Esophagus muscularis mucosa (tissue), 4 donors: Measurements from ENCODE around the gene EEF2K. TPM values are rescaled to one million over a fixed set of nuclear protein-coding genes. Genes with fewer than 3 reads are reported as not detected.

Experiments used
- DNase-seq: peaks from one replicate; pipeline ENCODE4 v3.0.0-alpha.2; 2017; ENCODE audit errors: extremely low spot score
- H3K27ac ChIP-seq, 4 donors: fragments of 200-600 bp; sonication (generic); replicated peaks in 1 of 4; 1 replicate in 3 of 4; 2 replicates in 1 of 4; pipeline ENCODE4 v1.5.1; 2016 to 2019; ENCODE audit warnings: mild to moderate bottlenecking in 1 of 4
- H3K27me3 ChIP-seq, 4 donors: fragments of 200-600 bp; sonication (generic); one replicate each; pipeline versions ENCODE4 v1.5.1 to v1.6.0; 2016 to 2019
- H3K36me3 ChIP-seq, 4 donors: fragments of 200-600 bp; sonication (generic); one replicate each; pipeline ENCODE4 v1.5.1; 2016 to 2019
- H3K4me1 ChIP-seq, 4 donors: fragments of 200-600 bp; sonication (generic); one replicate each; pipeline ENCODE4 v1.5.1; 2016 to 2019
- H3K4me3 ChIP-seq, 4 donors: fragments of 200-600 bp; sonication (generic); 1 replicate in 2 of 4; 2 replicates in 2 of 4; pipeline ENCODE4 v1.5.1; 2016 to 2019; ENCODE audit warnings: mild to moderate bottlenecking in 4 of 4, moderate library complexity in 1 of 4
- H3K9me3 ChIP-seq, 4 donors: fragments of 200-600 bp; sonication (generic); 1 replicate in 3 of 4; 2 replicates in 1 of 4; pipeline ENCODE4 v1.5.1; 2016 to 2019
- EP300 ChIP-seq: sonication (generic); formaldehyde crosslinking; IDR thresholded peaks from one replicate; pipeline ENCODE4 v1.6.1; 2017; ENCODE audit warnings: antibody characterized with exemption
- POLR2A ChIP-seq: fragments of 450-650 bp; IDR thresholded peaks from one replicate; pipeline ENCODE4 v1.6.1; 2017; ENCODE audit warnings: antibody characterized with exemption, moderate library complexity, mild to moderate bottlenecking, low read depth
- POLR2AphosphoS5 ChIP-seq, 2 donors: sonication (generic); formaldehyde crosslinking; IDR thresholded peaks; one replicate each; pipeline ENCODE4 v1.6.1; 2017; ENCODE audit warnings: antibody characterized with exemption in 2 of 2
- WGBS: methylation state at CpG from one replicate; pipeline ENCODE4 v1.1.5; 2018; 5-methylcytosine and 5-hydroxymethylcytosine counted together
- intact Hi-C: fragments of 100-400 bp; cut with DNase I; formaldehyde crosslinking; loops from one replicate; pipeline ENCODE4 v1.15.1; 2023
- total RNA-seq, 4 donors: library from RNA; depleted of rRNA; stranded (reverse); fragments of >200 nt; gene quantifications; one replicate each; pipeline versions ENCODE4 v1.1.0 to v1.2.1, GENCODE V29; 2016
- TF ChIP-seq, protein P1 (sequence below), 3 experiments: fragments of 200-600 bp in 2 of 3; fragments of 450-650 bp in 1 of 3; sonication (generic) in 2 of 3; IDR thresholded peaks; one replicate each; pipeline ENCODE4 v1.5.1; 2017 to 2019; ENCODE audit warnings: antibody characterized with exemption in 3 of 3, mild to moderate bottlenecking in 2 of 3, moderate library complexity in 1 of 3

EEF2K gene
- total RNA-seq, 4 donors from 2014 or later = 18.1 to 37.7 (median 31.6) TPM

DNA sequence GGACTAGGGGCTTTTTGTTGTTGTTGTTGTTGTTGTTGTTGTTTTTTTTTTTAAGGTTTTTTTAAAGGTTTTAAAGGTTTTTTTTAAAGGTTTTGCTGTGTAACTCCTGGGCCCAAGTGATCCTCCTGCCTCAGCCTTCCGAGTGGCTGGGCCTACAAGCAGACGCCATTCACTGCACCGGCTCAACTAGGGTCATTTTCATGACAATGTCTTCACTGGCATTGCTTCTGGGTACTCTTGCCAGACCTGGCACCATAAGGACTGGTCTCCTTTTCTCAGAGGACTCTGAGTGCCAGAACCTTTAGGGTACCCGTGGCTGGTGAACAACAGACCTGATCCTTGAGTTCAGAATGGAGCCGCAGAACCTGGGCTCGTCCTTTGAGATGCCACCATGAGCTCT lies 111.5 kb downstream of the EEF2K start:
- DNase-seq = no peak
- peaks cover 28 to 98% (median 88%) of the 10 kb centered on the region in 4 donors for H3K36me3 ChIP-seq
- no peaks in the 10 kb centered on the region for H3K9me3 ChIP-seq
- WGBS = 92% methylated on average over 5 of the region's 6 CpGs
- H3K27ac ChIP-seq = no peak overlapping the region
- no peaks in the 10 kb centered on the region for H3K27me3 ChIP-seq
- intact Hi-C loops = no loop called here
- H3K4me1 ChIP-seq = peaks cover 5 to 8% (median 6%) of the 10 kb centered on the region in 4 donors
- TF ChIP-seq EP300 (no peak), POLR2AphosphoS5 (IDR thresholded peaks at IDR 0.05) (no peak)
- TF ChIP-seq, protein P1, sequence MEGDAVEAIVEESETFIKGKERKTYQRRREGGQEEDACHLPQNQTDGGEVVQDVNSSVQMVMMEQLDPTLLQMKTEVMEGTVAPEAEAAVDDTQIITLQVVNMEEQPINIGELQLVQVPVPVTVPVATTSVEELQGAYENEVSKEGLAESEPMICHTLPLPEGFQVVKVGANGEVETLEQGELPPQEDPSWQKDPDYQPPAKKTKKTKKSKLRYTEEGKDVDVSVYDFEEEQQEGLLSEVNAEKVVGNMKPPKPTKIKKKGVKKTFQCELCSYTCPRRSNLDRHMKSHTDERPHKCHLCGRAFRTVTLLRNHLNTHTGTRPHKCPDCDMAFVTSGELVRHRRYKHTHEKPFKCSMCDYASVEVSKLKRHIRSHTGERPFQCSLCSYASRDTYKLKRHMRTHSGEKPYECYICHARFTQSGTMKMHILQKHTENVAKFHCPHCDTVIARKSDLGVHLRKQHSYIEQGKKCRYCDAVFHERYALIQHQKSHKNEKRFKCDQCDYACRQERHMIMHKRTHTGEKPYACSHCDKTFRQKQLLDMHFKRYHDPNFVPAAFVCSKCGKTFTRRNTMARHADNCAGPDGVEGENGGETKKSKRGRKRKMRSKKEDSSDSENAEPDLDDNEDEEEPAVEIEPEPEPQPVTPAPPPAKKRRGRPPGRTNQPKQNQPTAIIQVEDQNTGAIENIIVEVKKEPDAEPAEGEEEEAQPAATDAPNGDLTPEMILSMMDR (IDR thresholded peaks at IDR 0.05) = no peak
- no peak overlapping the region for H3K4me3 ChIP-seq

DNA sequence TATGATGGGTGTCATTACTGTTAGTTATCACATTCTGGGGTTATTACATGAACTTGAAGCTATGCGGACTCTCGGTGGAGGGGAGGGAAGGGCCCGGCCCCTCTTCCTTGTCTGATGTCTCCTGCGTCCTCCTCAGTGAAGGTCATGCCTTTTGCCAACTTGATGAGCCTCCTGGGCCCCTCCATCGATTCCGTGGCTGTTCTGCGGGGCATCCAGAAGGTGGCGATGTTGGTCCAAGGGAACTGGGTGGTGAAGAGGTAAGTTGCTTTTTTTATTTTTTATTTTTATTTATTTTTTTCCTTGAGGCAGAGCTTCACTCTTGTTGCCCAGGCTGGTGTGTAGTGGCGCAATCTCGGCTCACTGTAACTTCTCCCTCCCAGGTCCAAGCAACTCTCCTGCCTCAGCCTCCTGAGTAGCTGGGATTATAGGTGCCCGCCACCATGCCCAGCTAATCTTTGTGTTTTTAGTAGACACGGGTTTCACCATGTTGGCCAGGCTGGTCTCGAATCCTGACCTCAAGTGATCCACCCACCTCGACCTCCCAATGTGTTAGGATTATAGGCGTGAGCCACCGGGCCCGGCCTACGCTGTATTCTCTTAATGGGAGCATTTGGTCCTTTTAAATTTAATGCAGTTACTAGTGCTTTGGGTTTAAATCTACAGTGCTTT lies 112.7 kb downstream of the EEF2K start:
- Histone ChIP-seq H3K27ac (no peak overlapping the region), H3K36me3 (peaks cover 25 to 98% (median 88%) of the 10 kb centered on the region in 4 donors), H3K4me3 (no peak overlapping the region), H3K4me1 (peaks cover 5 to 8% (median 6%) of the 10 kb centered on the region in 4 donors), H3K9me3 (no peaks in the 10 kb centered on the region), H3K27me3 (no peaks in the 10 kb centered on the region)
- WGBS = 75% methylated on average over 18 of the region's 18 CpGs
- TF ChIP-seq, protein P1 (IDR thresholded peaks at IDR 0.05) = peak; percentile 55 to 66 (median 56)
- no peak for TF ChIP-seq EP300
- no peak for TF ChIP-seq POLR2AphosphoS5 (IDR thresholded peaks at IDR 0.05)
- no peak for TF ChIP-seq POLR2A
- intact Hi-C loops = no loop called here
- DNase-seq = no peak

DNA sequence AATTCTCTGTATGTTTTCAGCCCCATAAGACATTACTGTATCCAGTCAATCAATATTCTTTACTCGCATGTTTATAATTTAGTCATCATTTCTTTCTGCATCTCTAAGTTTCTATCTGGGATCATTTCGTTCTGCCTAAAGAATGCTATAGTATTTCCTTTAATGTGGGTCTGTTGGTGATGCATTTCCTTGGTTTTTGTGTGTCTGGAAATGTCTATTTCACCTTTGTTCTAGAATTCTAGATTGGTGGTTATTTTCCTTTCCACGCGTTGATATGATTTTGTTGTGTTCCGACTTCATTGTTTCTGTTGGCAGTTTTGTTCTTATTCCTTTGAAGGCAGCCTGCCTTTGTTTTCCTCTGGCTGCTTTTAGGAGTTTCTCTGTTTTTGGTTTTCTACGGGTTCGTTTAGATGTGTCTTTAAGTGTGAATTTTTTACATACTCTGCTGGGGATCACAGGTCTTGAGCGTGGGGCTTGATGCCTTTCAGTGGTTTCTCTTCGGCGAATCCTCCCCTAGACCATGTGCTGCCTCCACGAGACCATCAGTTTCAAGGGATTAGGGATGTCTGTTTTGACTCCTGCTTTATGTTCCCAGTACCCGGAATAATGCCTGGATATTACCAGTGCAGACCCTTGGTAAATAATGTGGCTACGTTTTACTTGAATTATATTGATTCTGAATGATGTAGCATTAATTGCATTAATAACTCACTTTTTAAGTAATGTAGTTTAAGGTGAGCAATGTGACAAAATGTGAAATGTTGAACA lies 114.7 kb downstream of the EEF2K start:
- WGBS = 70% methylated on average over 13 of the region's 13 CpGs
- intact Hi-C loops = no loop called here
- no peak overlapping the region for H3K27ac ChIP-seq
- H3K27me3 ChIP-seq = no peaks in the 10 kb centered on the region
- H3K36me3 ChIP-seq = peaks cover 37 to 99% (median 88%) of the 10 kb centered on the region in 4 donors
- no peak for DNase-seq
- TF ChIP-seq POLR2AphosphoS5 (IDR thresholded peaks at IDR 0.05) = no peak
- TF ChIP-seq, protein P1 (IDR thresholded peaks at IDR 0.05) = no peak
- no peak for TF ChIP-seq EP300
- TF ChIP-seq POLR2A = no peak
- no peaks in the 10 kb centered on the region for H3K9me3 ChIP-seq
- peaks cover 5 to 8% (median 6%) of the 10 kb centered on the region in 4 donors for H3K4me1 ChIP-seq
- H3K4me3 ChIP-seq = no peak overlapping the region

DNA sequence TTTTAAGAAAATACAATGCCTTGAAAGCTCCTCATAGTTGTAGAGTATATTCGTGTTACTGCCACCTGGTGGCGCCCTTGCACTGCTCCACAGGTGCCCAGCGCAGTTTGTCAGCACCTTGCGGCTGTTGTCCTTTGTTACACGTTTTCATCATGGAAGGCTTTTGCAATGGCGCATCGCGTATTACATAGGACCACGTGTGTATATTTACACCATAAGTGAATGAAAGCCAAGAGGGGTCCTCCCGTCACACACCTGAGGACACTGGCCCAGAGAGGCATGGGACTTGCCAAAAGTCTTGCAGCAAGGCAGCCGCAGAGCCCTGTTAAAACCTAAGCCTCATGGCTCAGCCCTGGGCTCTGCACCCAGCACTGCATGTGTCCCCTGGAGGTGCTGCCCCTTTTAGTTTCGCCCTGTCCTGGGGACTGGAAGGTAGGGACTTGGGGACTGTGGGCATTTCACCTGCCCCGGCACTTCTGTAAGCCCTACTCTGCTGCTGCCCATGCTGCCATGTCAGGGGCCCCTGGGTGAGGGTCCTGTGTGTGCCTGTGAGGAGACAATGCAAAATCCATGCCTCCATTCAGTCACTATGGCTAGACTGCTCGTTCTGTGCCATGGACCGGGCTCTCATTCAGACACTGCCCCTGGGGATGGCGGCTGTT lies 115.4 kb downstream of the EEF2K start:
- no peak overlapping the region for H3K27ac ChIP-seq
- H3K27me3 ChIP-seq = no peaks in the 10 kb centered on the region
- DNase-seq = no peak
- 37% methylated on average over 15 of the region's 16 CpGs for WGBS
- intact Hi-C loops = no loop called here
- peaks cover 5 to 8% (median 6%) of the 10 kb centered on the region in 4 donors for H3K4me1 ChIP-seq
- H3K4me3 ChIP-seq = no peak overlapping the region
- peaks cover 41 to 99% (median 88%) of the 10 kb centered on the region in 4 donors for H3K36me3 ChIP-seq
- TF ChIP-seq, protein P1 (IDR thresholded peaks at IDR 0.05) = peak; percentile 85 to 91 (median 87)
- TF ChIP-seq POLR2AphosphoS5 (IDR thresholded peaks at IDR 0.05) = peak in 1 of 2 donors; percentile 48
- no peak for TF ChIP-seq EP300
- no peaks in the 10 kb centered on the region for H3K9me3 ChIP-seq
